SHP77 (cell line): ENCODE data around the gene SLC30A2.

ENCODE experiments used
- DNase-seq, 2 experiments: peaks; one replicate each; lab custom pipeline; 2025; lab: John Stamatoyannopoulos, UW

The SLC30A2 gene

DNA sequence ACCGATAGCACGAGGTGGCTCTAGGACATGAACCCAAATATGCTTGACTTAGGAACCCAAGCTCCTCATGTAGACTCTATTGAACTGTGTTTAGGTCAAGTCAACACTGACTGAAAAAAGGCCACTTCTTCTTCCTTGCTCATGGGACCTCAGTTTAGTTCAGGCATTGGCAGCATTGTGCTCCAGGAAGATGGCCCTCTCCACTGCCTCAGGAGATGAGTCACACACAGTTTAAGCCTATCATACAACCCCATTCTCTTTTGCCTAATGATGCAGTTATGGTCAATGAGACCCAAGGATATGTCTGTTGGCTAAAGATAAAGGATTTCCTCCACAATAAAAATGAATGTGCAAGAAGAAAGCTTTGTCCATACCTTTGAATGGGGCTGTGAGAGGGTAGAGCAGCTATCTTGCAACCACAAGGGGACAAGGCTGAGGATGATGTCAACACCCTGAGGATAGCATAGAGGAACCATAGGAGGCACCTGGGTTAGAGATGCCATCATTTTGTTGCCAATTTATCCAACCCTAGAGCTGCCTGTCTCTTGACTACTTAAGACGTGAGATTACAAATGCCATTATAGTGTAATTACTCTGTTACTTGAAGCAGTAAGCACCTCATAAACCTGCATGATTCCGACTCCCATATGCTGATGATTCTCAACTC lies 24.5 kb upstream of the SLC30A2 start:
- no peak for DNase-seq

- DNase-seq: no peak
These were observed 24.0 kb upstream of the SLC30A2 start for GRCh38 chr1:26069941-26070295.

DNA sequence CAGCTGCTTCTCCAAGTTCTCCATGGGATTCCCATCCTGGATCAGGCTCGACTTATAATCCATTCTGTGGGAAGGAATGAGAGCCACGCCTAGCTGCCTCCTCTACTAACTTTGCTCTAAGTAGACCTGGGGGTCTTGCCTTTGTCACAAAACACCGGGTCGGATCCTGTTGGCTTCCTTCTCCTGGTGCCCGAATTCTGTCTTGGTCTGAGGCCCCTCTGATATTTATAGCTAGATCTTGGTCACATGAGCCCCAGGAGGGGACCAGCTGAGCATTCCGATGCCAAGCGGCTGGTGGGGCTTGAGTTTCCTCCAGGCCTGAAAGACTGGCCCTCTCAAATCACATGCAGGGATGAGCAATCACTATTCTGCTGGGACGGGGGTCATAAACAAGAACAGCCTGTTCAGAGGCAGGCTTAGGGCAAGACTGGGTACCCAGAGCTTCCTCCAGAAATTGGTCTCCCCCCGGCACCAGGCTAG lies 21.6 kb upstream of the SLC30A2 start, which contains the start of gene TRIM63:
TRIM63 (minus strand) TSS at position 199 of the 480 bp plus-strand sequence; CDS start at position 63, 136 bp downstream.
- DNase-seq: no peak

- DNase-seq: no peak
These were observed 20.9 kb upstream of the SLC30A2 start for GRCh38 chr1:26066857-26067256.

GRCh38 chr1:26066160-26066559 lies 20.2 kb upstream of the SLC30A2 start:
- no peak for DNase-seq

DNA sequence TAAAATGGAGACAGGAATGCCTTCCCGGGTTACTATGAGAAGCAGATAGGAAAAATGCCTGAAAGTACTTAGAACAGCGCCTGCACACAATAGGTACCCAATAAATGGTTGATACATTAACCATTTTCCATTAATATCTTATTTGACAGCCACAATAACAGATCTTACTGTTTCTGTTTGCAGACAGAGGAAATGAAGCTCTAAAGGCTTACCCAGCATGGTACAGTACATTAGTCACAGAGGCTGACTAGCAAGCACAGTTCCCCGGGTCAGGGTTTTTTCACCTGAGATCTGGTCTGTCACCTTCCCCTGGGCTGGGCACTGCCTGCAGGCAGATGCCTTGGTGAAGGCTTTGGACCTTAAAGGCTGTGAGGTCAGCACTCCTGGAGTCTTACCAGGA lies 18.6 kb upstream of the SLC30A2 start:
- no peak for DNase-seq

GRCh38 chr1:26060832-26061574 lies 15.1 kb upstream of the SLC30A2 start:
- no peak for DNase-seq

- no peak for DNase-seq
These were observed 14.0 kb upstream of the SLC30A2 start for GRCh38 chr1:26059906-26060305.

- DNase-seq: no peak
These were observed 12.2 kb upstream of the SLC30A2 start for GRCh38 chr1:26058052-26058595.

DNA sequence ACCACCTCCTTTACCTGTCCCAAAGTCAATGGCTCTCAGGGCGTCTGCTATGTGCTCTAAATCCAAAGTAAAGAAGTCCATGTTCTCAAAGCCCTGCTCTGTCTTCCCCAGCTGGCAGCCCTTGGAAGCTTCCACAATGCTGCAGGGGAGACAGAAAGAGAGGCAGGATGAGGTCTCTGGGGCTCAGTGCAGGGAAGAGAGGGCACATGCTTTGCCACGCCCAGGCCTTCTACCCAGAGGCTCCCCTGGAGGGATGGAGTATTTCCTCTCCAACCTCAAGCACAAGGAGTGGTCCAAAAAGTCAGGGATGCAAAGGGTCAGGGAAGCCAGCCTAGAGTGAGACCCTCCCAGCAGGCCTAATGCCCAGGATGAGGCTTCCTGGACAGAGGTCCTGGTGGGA lies 11.3 kb upstream of the SLC30A2 start:
- DNase-seq: no peak

DNA sequence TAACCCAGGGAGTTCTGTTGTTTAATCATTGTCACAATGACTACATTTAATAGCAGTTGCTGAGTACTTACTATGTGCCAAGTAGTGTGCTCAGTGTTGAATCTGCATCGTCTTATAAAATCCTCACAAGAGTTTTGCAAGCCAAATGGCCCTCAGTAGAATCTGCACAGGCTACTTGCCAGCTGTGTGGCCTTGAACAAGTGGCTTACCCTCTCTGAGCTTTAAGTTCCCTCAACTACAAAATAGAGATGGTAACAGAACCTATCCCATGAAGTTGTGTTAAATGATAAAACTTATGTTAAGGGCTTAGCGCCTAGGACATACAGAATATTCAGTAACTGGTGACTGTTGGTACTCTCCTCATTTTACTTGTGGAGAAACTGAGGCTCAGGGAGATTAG lies 9.1 kb upstream of the SLC30A2 start:
- no peak for DNase-seq

DNA sequence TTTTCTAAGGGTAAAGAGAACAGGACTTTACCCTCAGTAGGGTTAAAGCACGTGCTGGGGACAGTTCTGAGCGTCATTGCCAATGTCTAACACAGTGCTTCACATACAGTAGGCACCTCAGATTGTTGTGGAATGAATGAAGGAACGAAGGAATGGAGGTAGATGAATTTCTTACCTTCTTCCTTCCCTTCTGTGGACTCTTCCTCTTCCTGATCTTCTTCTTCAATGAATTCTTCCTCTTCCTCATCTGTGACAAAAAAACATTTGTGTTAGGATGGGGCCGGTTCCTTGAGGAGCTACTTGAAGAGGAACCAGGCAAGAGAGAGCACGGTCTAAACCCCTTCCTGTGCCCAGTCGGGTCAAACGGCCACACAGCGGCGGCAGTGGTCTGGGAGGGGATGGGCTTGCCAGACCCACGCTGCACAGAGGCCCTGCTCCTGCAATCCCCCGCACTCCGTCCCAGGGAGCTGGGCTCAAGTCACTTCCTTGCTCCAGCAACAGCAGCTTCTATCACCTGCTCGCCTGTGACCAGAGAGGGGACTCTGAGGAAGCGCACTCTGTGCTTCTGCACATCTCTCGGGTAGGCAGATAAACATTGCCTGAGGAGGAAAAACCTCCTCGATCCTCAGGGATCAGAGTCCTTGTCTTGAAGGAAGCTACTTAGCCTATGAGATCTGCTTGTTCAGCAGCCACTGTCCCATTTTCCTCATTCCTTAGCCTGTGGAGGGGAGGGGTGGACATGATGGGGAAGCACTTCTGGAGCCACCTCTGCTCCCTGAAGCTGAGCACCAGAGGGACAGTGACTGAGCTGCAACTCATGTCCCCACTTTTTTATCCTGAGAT lies 8.0 kb upstream of the SLC30A2 start:
- no peak for DNase-seq

DNA sequence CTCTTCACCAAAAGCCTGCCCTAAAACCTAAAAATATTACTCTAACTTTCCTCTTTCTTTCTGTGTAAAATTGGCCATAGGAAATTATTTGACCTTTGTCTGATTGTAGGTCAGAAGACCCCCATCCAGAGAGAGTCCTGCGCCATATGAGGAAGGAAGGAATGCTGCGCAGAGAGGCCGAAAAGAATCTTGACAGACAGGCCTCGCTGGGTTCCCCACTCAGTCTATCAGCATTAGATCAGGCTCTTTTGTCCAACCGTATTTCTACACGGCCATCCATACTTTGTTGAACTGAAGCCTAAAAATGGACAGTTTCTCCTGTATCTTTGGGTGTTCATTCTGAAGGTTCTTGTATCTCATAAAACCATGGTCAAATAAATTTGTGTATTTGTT lies 4.3 kb upstream of the SLC30A2 start:
- no peak for DNase-seq

- DNase-seq: no peak
These were observed 3.8 kb upstream of the SLC30A2 start for GRCh38 chr1:26049531-26050247.

DNA sequence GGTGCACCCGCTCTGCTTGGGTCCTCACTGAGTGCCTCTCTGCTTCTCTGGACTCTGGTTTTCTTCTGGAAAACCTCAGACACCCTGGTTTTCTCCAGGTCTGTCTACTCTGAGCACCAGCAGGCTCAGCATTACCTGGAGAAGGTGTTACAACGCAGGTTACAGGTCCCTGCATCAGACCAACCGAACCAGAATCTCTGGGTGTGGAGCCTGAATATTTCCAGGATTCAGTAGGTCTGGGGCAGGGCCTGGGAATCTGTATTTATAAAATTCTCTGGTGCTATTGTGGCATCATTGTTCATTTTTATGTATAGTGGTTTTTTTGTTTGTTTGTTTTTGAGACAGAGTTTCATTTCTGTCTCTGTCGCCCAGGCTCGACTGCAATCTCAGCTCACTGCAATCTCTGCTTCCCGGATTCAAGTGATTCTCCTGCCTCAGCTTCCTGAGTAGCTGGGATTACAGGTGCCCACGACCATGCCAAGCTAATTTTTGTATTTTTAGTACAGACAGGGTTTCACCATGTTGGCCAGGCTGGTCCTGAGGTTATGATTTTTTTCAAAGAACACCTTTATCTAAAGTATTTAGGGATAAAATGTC lies 1.5 kb upstream of the SLC30A2 start:
- no peak for DNase-seq

DNA sequence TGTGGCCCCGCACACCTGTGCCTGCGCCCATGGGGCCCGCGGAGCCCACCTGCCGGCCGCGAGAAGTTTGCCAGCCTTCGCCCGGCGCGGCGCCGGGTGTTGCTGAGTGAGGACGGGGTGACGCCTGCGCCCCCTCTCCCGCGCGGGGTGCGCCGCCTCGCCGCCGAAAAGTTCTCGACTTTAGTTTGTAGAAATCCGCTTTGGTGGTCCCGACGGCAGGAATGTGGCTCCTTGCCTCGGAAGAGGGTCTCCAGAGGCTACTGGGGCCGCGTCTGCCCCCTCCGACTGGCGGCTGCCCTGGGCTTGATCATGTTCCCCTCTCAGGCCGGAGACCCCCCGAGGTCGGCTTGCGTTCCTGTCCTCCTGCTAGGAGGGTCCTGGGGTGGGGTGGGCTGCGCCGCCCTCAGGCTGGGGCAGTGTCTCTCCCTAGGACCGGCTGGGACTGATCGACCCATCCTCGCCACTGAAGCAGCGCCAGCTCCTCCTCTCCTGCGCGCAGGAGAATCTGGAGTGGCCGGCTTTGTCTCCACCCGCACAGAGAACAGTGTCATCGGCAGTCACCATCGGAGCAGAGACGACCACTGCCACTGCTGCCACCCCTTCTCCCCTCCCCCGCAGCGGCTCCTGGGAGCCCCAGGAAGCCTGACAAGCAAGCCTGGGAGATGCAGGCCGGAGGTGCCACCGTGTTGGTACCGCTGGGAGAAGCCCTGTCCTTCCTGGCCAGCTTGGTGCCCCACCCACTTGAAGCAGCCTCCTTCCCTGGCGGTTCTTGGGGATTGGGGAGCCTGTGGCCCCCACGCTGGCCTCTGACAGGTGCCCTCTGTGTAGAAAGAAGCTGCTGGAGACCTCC lies 553 bp upstream of the SLC30A2 start:
- no peak for DNase-seq

- no peak for DNase-seq
These were observed 772 bp downstream of the SLC30A2 start for GRCh38 chr1:26044971-26045721.

GRCh38 chr1:26044414-26044813 lies 1.5 kb downstream of the SLC30A2 start:
- DNase-seq: no peak

- DNase-seq: no peak
These were observed 2.2 kb downstream of the SLC30A2 start for GRCh38 chr1:26043765-26044164.

DNA sequence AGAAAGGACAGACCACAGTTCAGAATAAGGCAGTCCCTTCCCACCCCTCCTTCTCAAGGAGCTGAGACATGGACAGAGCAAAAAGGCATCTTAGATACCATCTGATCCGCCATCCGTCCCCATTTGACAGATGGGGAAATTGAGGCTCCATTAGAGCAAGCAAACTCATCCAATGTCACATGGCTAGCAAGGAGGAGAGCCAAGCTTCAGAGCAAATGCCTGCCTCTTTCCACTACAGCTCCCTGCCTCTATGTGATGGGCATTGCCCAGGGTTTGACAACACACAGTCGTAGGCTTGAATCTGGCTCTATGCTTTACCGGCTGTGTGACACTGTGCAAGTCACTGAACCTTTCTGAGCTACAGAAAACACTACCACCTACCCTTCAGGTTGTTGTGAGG lies 3.9 kb downstream of the SLC30A2 start:
- DNase-seq: no peak
